Measurements from ENCODE around the gene NRGN. TPM values are rescaled to one million over a fixed set of nuclear protein-coding genes. Genes with fewer than 3 reads are reported as not detected.

The NRGN gene
- total and polyA plus RNA-seq, 2 of the 8 experiments (the other 6 are each of a cell fraction or from before 2014, with no cell fraction given), result 0.60 to 1.0 TPM

DNA sequence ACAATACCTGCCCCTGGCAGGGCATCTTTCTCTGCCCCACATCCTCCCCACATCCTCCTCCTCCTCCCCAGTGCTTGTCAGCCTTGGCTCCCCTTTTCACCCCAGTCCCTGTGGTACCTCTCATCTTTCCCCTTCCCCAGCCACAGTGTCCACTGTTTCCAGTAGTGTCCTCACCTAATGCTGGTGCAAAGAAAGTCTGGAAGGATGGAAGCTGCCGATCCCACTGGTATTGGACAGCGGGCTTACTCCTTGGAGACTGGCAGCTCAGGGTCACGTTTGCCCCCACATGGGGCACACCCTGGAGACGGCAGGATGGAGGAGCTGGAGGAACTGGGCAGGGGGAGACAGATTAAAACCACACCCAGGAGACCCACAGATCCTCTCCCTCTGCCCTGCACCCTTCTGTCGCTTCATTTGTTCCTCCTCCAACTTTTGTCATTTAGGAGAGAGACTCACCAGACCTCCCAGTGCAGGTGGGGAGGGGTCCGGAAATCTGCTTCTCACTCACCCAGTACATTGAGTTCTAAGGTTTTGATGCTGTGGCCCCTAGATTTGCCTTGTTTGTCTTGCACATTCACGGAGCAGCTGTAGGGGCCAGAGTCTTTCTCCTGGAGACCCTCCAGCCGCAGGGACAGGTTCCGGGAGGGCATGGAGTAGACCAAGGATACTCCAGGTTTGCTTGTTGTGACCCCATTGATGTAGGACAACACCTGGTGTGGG lies 16.5 kb downstream of the NRGN start (continued):
- TF ChIP-seq, protein P1, sequence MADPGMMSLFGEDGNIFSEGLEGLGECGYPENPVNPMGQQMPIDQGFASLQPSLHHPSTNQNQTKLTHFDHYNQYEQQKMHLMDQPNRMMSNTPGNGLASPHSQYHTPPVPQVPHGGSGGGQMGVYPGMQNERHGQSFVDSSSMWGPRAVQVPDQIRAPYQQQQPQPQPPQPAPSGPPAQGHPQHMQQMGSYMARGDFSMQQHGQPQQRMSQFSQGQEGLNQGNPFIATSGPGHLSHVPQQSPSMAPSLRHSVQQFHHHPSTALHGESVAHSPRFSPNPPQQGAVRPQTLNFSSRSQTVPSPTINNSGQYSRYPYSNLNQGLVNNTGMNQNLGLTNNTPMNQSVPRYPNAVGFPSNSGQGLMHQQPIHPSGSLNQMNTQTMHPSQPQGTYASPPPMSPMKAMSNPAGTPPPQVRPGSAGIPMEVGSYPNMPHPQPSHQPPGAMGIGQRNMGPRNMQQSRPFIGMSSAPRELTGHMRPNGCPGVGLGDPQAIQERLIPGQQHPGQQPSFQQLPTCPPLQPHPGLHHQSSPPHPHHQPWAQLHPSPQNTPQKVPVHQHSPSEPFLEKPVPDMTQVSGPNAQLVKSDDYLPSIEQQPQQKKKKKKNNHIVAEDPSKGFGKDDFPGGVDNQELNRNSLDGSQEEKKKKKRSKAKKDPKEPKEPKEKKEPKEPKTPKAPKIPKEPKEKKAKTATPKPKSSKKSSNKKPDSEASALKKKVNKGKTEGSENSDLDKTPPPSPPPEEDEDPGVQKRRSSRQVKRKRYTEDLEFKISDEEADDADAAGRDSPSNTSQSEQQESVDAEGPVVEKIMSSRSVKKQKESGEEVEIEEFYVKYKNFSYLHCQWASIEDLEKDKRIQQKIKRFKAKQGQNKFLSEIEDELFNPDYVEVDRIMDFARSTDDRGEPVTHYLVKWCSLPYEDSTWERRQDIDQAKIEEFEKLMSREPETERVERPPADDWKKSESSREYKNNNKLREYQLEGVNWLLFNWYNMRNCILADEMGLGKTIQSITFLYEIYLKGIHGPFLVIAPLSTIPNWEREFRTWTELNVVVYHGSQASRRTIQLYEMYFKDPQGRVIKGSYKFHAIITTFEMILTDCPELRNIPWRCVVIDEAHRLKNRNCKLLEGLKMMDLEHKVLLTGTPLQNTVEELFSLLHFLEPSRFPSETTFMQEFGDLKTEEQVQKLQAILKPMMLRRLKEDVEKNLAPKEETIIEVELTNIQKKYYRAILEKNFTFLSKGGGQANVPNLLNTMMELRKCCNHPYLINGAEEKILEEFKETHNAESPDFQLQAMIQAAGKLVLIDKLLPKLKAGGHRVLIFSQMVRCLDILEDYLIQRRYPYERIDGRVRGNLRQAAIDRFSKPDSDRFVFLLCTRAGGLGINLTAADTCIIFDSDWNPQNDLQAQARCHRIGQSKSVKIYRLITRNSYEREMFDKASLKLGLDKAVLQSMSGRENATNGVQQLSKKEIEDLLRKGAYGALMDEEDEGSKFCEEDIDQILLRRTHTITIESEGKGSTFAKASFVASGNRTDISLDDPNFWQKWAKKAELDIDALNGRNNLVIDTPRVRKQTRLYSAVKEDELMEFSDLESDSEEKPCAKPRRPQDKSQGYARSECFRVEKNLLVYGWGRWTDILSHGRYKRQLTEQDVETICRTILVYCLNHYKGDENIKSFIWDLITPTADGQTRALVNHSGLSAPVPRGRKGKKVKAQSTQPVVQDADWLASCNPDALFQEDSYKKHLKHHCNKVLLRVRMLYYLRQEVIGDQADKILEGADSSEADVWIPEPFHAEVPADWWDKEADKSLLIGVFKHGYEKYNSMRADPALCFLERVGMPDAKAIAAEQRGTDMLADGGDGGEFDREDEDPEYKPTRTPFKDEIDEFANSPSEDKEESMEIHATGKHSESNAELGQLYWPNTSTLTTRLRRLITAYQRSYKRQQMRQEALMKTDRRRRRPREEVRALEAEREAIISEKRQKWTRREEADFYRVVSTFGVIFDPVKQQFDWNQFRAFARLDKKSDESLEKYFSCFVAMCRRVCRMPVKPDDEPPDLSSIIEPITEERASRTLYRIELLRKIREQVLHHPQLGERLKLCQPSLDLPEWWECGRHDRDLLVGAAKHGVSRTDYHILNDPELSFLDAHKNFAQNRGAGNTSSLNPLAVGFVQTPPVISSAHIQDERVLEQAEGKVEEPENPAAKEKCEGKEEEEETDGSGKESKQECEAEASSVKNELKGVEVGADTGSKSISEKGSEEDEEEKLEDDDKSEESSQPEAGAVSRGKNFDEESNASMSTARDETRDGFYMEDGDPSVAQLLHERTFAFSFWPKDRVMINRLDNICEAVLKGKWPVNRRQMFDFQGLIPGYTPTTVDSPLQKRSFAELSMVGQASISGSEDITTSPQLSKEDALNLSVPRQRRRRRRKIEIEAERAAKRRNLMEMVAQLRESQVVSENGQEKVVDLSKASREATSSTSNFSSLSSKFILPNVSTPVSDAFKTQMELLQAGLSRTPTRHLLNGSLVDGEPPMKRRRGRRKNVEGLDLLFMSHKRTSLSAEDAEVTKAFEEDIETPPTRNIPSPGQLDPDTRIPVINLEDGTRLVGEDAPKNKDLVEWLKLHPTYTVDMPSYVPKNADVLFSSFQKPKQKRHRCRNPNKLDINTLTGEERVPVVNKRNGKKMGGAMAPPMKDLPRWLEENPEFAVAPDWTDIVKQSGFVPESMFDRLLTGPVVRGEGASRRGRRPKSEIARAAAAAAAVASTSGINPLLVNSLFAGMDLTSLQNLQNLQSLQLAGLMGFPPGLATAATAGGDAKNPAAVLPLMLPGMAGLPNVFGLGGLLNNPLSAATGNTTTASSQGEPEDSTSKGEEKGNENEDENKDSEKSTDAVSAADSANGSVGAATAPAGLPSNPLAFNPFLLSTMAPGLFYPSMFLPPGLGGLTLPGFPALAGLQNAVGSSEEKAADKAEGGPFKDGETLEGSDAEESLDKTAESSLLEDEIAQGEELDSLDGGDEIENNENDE (IDR thresholded peaks at IDR 0.05; ENCODE audit: insufficient replicate concordance, low read length), result no peak
- no peak for TF ChIP-seq NRF1 (IDR thresholded peaks at IDR 0.05; ENCODE audit: low read depth, low read length)
- TF ChIP-seq SUZ12 (IDR thresholded peaks at IDR 0.05; ENCODE audit: low read length), result peak; percentile 88; the same call in 1 of the 2 replicates
- peak; percentile 71 for TF ChIP-seq EZH2 (IDR thresholded peaks at IDR 0.05; ENCODE audit: low read depth, low read length, severe bottlenecking)
- TF ChIP-seq CHD2 (IDR thresholded peaks at IDR 0.05; ENCODE audit: low read length), result no peak
- no peak for TF ChIP-seq PHF8 (conservative IDR thresholded peaks at IDR 0.05; ENCODE audit: low read depth, low read length)
- TF ChIP-seq POLR2AphosphoS5 (IDR thresholded peaks at IDR 0.05; ENCODE audit: low read depth, low read length), result no peak
- TF ChIP-seq CHD1 (IDR thresholded peaks at IDR 0.05; ENCODE audit: low read depth, low read length), result no peak
- TF ChIP-seq RNF2 (IDR thresholded peaks at IDR 0.05; ENCODE audit: borderline replicate concordance, low read depth, low read length, missing control alignments, poor library complexity, severe bottlenecking), result peak; percentile 85
- TF ChIP-seq TEAD4 (IDR thresholded peaks at IDR 0.05; ENCODE audit: low read depth, low read length), result no peak
